HepG2 (cell line): ENCODE data around the gene OR52N4. TPM values are rescaled to one million over a fixed set of nuclear protein-coding genes. Genes with fewer than 3 reads are reported as not detected.

Experiments
- ATAC-seq: fragments of 200-7000 bp; cut with Tn5 transposase; 3 replicates; pipeline ENCODE4 v1.9.1; 2020; ENCODE audit warnings: mild to moderate bottlenecking, moderate library complexity
- BruUV-seq: library from RNA; stranded (reverse); fragments of 400-500 nt; replicated peaks from 2 replicates; lab custom pipeline; 2021; lab: Mats Ljungman, UMichigan
- CTCF ChIA-PET: fragments of 300-600 bp; formaldehyde crosslinking; extraction: SDS; loops from one replicate; lab custom pipeline; 2021; ENCODE audit warnings: low total read pairs, inconsistent platforms, low intra/inter-chr PET ratio; lab: Yijun Ruan, JAX
- POLR2A ChIA-PET: fragments of 350-600 bp; sonication (Branson Sonifier 250); formaldehyde crosslinking; loops from one replicate; lab custom pipeline; 2020; ENCODE audit warnings: antibody characterized with exemption, inconsistent platforms; lab: Yijun Ruan, JAX
- DNase-seq: peaks from one replicate; pipeline ENCODE4 v3.0.0-alpha.2; 2015; ENCODE audit warnings: low spot score
- FAIRE-seq: peaks from 3 replicates; lab custom pipeline; 2011; peaks lifted over from hg19 to GRCh38; lab: Jason Lieb, UNC
- H2AFZ ChIP-seq: one replicate; pipeline ENCODE4 v1.6.1; 2011; ENCODE audit warnings: low read length, inconsistent platforms
- H3K27ac ChIP-seq: fragments of 300-600 bp; 3 replicates; pipeline ENCODE4 v1.8.0; 2011; ENCODE audit warnings: mixed run types, mild to moderate bottlenecking, mixed read lengths, low read length, inconsistent platforms; ENCODE audit not compliant: insufficient read depth; ENCODE audit errors: extremely low read length
- H3K27me3 ChIP-seq, 2 experiments: fragments of 200-600 bp in 1 of 2; 2 replicates in 1 of 2; 3 replicates in 1 of 2; pipeline versions ENCODE4 v1.6.0 to v1.8.0; 2011; ENCODE audit warnings: low read length in 2 of 2, mild to moderate bottlenecking in 2 of 2, moderate library complexity in 2 of 2, inconsistent platforms in 1 of 2; ENCODE audit not compliant: insufficient read depth in 2 of 2, control insufficient read depth in 1 of 2
- H3K36me3 ChIP-seq, 2 experiments: fragments of 200-600 bp in 1 of 2; replicated peaks in 1 of 2; 2 replicates in 1 of 2; 3 replicates in 1 of 2; pipeline versions ENCODE4 v1.5.1 to v1.8.0; 2011; ENCODE audit warnings: low read length in 2 of 2, inconsistent platforms in 1 of 2; ENCODE audit not compliant: insufficient read depth in 2 of 2, control insufficient read depth in 1 of 2
- H3K4me1 ChIP-seq: 2 replicates; pipeline ENCODE4 v1.5.1; 2012; ENCODE audit warnings: low read length, inconsistent platforms; ENCODE audit not compliant: insufficient read depth
- H3K4me2 ChIP-seq: 2 replicates; pipeline ENCODE4 v1.6.0; 2011; ENCODE audit warnings: low read depth, low read length, inconsistent platforms
- H3K4me3 ChIP-seq, 3 experiments: fragments of 200-600 bp in 1 of 3; sonication (generic), shearing (Covaris generic) in 1 of 3; replicated peaks in 1 of 3; 2 replicates each; pipeline ENCODE4 v1.5.1; 2011 to 2016; ENCODE audit warnings: low read length in 3 of 3, inconsistent platforms in 2 of 3, low read depth in 2 of 3, mild to moderate bottlenecking in 2 of 3, control low read depth in 1 of 3, mixed read lengths in 1 of 3; ENCODE audit not compliant: insufficient read depth in 1 of 3
- H3K79me2 ChIP-seq: one replicate; pipeline ENCODE4 v1.6.1; 2011; ENCODE audit warnings: low read length, inconsistent platforms; ENCODE audit not compliant: insufficient read depth
- H3K9ac ChIP-seq: 2 replicates; pipeline ENCODE4 v1.6.0; 2011; ENCODE audit warnings: mild to moderate bottlenecking, low read depth, low read length, inconsistent platforms; ENCODE audit not compliant: insufficient read depth
- H3K9me3 ChIP-seq: 2 replicates; pipeline ENCODE4 v1.5.1; 2012; ENCODE audit warnings: mild to moderate bottlenecking, low read length
- H4K20me1 ChIP-seq: 2 replicates; pipeline ENCODE4 v1.6.0; 2011; ENCODE audit warnings: inconsistent platforms, mild to moderate bottlenecking, low read length, moderate library complexity; ENCODE audit not compliant: insufficient read depth
- CBFB ChIP-seq: sonication (generic); formaldehyde crosslinking; IDR thresholded peaks from 2 replicates; pipeline ENCODE4 v1.4.0; 2020; ENCODE audit warnings: missing genetic modification reagents
- FOXA1 ChIP-seq, 2 experiments: fragments of 450-650 bp in 1 of 2; sonication (generic) in 1 of 2; formaldehyde crosslinking in 1 of 2; IDR thresholded peaks; 2 replicates each; pipeline versions ENCODE4 v1.4.0 to v1.6.1; 2016 to 2020; ENCODE audit warnings: missing genetic modification reagents in 1 of 2
- HHEX ChIP-seq: IDR thresholded peaks from 2 replicates; pipeline ENCODE4 v1.6.1; 2016; ENCODE audit warnings: control low read depth
- SNAPC2 ChIP-seq: sonication (generic); formaldehyde crosslinking; IDR thresholded peaks from 2 replicates; pipeline ENCODE4 v1.8.1; 2022; ENCODE audit warnings: mild to moderate bottlenecking, missing genetic modification reagents
- SRSF9 ChIP-seq: fragments of 200-400 bp; formaldehyde crosslinking; IDR thresholded peaks from 2 replicates; pipeline ENCODE4 v1.6.1; 2018; ENCODE audit warnings: borderline replicate concordance, mild to moderate bottlenecking, low read depth, low read length; ENCODE audit not compliant: insufficient read depth, poor library complexity, severe bottlenecking
- TEAD3 ChIP-seq: optimal IDR thresholded peaks from 2 replicates; pipeline ENCODE3; 2016; ENCODE audit warnings: borderline replicate concordance
- ZFP1 ChIP-seq: IDR thresholded peaks from 2 replicates; pipeline ENCODE4 v1.6.1; 2016
- ZFP90 ChIP-seq: sonication (generic); formaldehyde crosslinking; IDR thresholded peaks from 2 replicates; pipeline ENCODE4 v1.8.0; 2022; ENCODE audit warnings: missing genetic modification reagents, mild to moderate bottlenecking, inconsistent platforms, borderline replicate concordance
- ZNF460 ChIP-seq: sonication (generic); formaldehyde crosslinking; IDR thresholded peaks from 2 replicates; pipeline ENCODE4 v1.5.1; 2020; ENCODE audit warnings: missing genetic modification reagents, mild to moderate bottlenecking, borderline replicate concordance
- ZNF746 ChIP-seq: sonication (generic); formaldehyde crosslinking; IDR thresholded peaks from 2 replicates; pipeline ENCODE4 v1.8.0; 2022; ENCODE audit warnings: mild to moderate bottlenecking, missing genetic modification reagents
- ZSCAN21 ChIP-seq: sonication (generic); formaldehyde crosslinking; IDR thresholded peaks from 2 replicates; pipeline ENCODE4 v1.8.0; 2022; ENCODE audit warnings: mild to moderate bottlenecking, missing genetic modification reagents, moderate library complexity, borderline replicate concordance
- in situ Hi-C: cut with HindIII; loops from 2 replicates; pipeline ENCODE4 v1.10.0; 2017; ENCODE audit warnings: low pct_unique_long_range_greater_than_20kb; ENCODE audit not compliant: extremely low pct_ligation_motif_present
- intact Hi-C: fragments of 100-400 bp; cut with micrococcal nuclease; formaldehyde crosslinking; loops from one replicate; pipeline ENCODE4 v1.10.0; 2022; ENCODE audit not compliant: unreplicated experiment
- polyA plus RNA-seq, 8 experiments: library from polyadenylated mRNA; depleted of rRNA in 3 of 8; stranded (reverse) in 7 of 8; unstranded in 1 of 8; fragments of >200 nt; fragmentation: Illumina TruSeq in 4 of 8; extraction: Trizol in 4 of 8; gene quantifications; 2 replicates each; pipeline versions ENCODE4 v1.2.1 to v1.2.3, GENCODE V29; 2011 to 2016; ENCODE audit warnings: low read depth in 4 of 8, missing spikeins in 1 of 8, mixed read lengths in 1 of 8; ENCODE audit not compliant: insufficient read depth in 1 of 8
- total RNA-seq, 5 experiments: library from RNA; depleted of rRNA; stranded (reverse); fragments of >200 nt; fragmentation: Illumina TruSeq; extraction: Trizol; gene quantifications; 2 replicates each; pipeline ENCODE4 v1.2.3, GENCODE V29; 2016; ENCODE audit warnings: low read depth in 1 of 5
- TF ChIP-seq, protein P1 (sequence below): sonication (generic); formaldehyde crosslinking; IDR thresholded peaks from 2 replicates; pipeline ENCODE4 v1.5.0; 2020; ENCODE audit warnings: missing genetic modification reagents

The OR52N4 gene
- total and polyA plus RNA-seq, 2 of the 13 experiments (the other 11 are each of a cell fraction or from before 2014, with no cell fraction given), result 0.09 to 0.30 TPM

DNA sequence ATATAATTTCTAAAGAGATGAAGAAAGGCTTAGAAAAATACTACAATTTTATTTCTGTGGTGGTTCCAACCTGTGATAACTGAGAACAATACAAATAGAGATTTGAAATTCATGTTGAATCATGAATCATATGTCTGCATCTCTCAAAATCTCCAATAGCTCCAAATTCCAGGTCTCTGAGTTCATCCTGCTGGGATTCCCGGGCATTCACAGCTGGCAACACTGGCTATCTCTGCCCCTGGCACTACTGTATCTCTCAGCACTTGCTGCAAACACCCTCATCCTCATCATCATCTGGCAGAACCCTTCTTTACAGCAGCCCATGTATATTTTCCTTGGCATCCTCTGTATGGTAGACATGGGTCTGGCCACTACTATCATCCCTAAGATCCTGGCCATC, 17.6 kb upstream of the OR52N4 start, which contains the start of gene OR56B1 (continued):
- TF ChIP-seq CBFB (no peak), TEAD3 (no peak), ZNF746 (CRISPR knock-in tag) (no peak), SRSF9 (no peak), HHEX (CRISPR knock-in tag) (no peak), ZNF460 (CRISPR knock-in tag) (no peak), ZFP90 (CRISPR knock-in tag) (no peak), ZFP1 (CRISPR knock-in tag) (no peak)
- TF ChIP-seq, protein P1, sequence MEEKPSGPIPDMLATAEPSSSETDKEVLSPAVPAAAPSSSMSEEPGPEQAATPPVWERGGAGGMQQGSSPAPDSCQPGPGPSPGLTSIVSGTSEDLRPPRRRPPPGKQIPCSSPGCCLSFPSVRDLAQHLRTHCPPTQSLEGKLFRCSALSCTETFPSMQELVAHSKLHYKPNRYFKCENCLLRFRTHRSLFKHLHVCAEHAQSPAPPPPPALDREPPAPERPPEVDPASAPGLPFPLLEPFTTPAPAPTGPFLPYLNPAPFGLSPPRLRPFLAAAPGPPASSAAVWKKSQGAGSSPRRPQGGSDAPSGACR, result no peak

DNA sequence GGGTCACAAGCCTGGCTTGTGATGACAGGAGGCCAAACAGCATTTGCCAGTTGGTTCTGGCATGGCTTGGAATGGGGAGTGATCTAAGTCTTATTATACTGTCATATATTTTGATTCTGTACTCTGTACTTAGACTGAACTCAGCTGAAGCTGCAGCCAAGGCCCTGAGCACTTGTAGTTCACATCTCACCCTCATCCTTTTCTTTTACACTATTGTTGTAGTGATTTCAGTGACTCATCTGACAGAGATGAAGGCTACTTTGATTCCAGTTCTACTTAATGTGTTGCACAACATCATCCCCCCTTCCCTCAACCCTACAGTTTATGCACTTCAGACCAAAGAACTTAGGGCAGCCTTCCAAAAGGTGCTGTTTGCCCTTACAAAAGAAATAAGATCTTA, 17.0 kb upstream of the OR52N4 start:
- H3K4me2 ChIP-seq, result no peak overlapping the region
- no peaks in the 10 kb centered on the region for H3K27me3 ChIP-seq
- H3K4me1 ChIP-seq, result no peaks in the 10 kb centered on the region
- no peak for TF ChIP-seq SNAPC2 (CRISPR knock-in tag)
- no peak for TF ChIP-seq ZSCAN21 (CRISPR knock-in tag)
- no peak for TF ChIP-seq FOXA1 (IDR thresholded peaks at IDR 0.05)
- no peak for TF ChIP-seq FOXA1 (CRISPR knock-in tag; IDR thresholded peaks at IDR 0.05)
- no peaks in the 10 kb centered on the region for H3K9me3 ChIP-seq
- H3K27ac ChIP-seq, result no peak overlapping the region
- H3K4me3 ChIP-seq, result no peak overlapping the region
- DNase-seq (no peak), ATAC-seq (no peak), FAIRE-seq (no peak)
- intact Hi-C loops (no loop called here), in situ Hi-C loops (no loop called here)
- H2AFZ ChIP-seq, result no peak overlapping the region
- H4K20me1 ChIP-seq, result no peaks in the 10 kb centered on the region
- ChIA-PET CTCF (no interaction called here), POLR2A (no interaction called here)
- no peaks in the 10 kb centered on the region for H3K79me2 ChIP-seq
- no TSS peak for BruUV-seq
- no peaks in the 10 kb centered on the region for H3K36me3 ChIP-seq
- H3K9ac ChIP-seq, result no peak overlapping the region
